HEK293T (cell line): ENCODE data around the gene MAP3K8.

Experiments used
- CTCF ChIA-PET: fragments of 350-600 bp; formaldehyde crosslinking; extraction: SDS; loops from one replicate; lab custom pipeline; 2021; ENCODE audit warnings: antibody characterized with exemption, inconsistent platforms; lab: Yijun Ruan, JAX
- POLR2A ChIA-PET: fragments of 350-600 bp; formaldehyde crosslinking; extraction: SDS; loops from one replicate; lab custom pipeline; 2020; ENCODE audit warnings: antibody characterized with exemption, inconsistent platforms; lab: Yijun Ruan, JAX
- DNase-seq: peaks from one replicate; pipeline ENCODE4 v3.0.0; 2012; ENCODE audit warnings: mixed read lengths; ENCODE audit errors: extremely low spot score
- ARNT ChIP-seq: fragments of 450-650 bp; IDR thresholded peaks from 2 replicates; pipeline ENCODE4 v1.6.1; 2017; ENCODE audit warnings: mild to moderate bottlenecking
- BHLHE40 ChIP-seq: fragments of 450-650 bp; IDR thresholded peaks from 2 replicates; pipeline ENCODE4 v1.6.1; 2016; ENCODE audit warnings: mild to moderate bottlenecking, moderate library complexity, borderline replicate concordance
- CTBP1 ChIP-seq: fragments of 450-650 bp; IDR thresholded peaks from 2 replicates; pipeline ENCODE4 v1.6.1; 2016; ENCODE audit warnings: borderline replicate concordance
- ELF4 ChIP-seq: fragments of 450-650 bp; IDR thresholded peaks from 2 replicates; pipeline ENCODE4 v1.6.1; 2017; ENCODE audit warnings: antibody characterized with exemption
- FOXA1 ChIP-seq: fragments of 450-650 bp; IDR thresholded peaks from 2 replicates; pipeline ENCODE4 v1.6.1; 2016; ENCODE audit warnings: mild to moderate bottlenecking
- FOXK2 ChIP-seq: fragments of 450-650 bp; IDR thresholded peaks from 2 replicates; pipeline ENCODE4 v1.6.1; 2016; ENCODE audit warnings: mild to moderate bottlenecking
- FOXM1 ChIP-seq: fragments of 450-650 bp; IDR thresholded peaks from 2 replicates; pipeline ENCODE4 v1.6.1; 2017; ENCODE audit warnings: mild to moderate bottlenecking, borderline replicate concordance
- HDGF ChIP-seq: fragments of 450-650 bp; IDR thresholded peaks from 2 replicates; pipeline ENCODE4 v1.6.1; 2017; ENCODE audit warnings: antibody characterized with exemption, borderline replicate concordance
- L3MBTL2 ChIP-seq: fragments of 450-650 bp; conservative IDR thresholded peaks from 2 replicates; pipeline ENCODE4 v1.6.1; 2016; ENCODE audit warnings: mild to moderate bottlenecking
- LEF1 ChIP-seq: fragments of 450-650 bp; IDR thresholded peaks from 2 replicates; pipeline ENCODE4 v1.6.1; 2017; ENCODE audit warnings: mild to moderate bottlenecking, borderline replicate concordance
- NFRKB ChIP-seq: fragments of 450-650 bp; IDR thresholded peaks from 2 replicates; pipeline ENCODE4 v1.6.1; 2016; ENCODE audit warnings: mild to moderate bottlenecking, moderate library complexity
- SP1 ChIP-seq: fragments of 450-650 bp; IDR thresholded peaks from 2 replicates; pipeline ENCODE4 v1.6.1; 2017
- SUZ12 ChIP-seq: fragments of 450-650 bp; IDR thresholded peaks from 2 replicates; pipeline ENCODE4 v1.6.1; 2016; ENCODE audit warnings: mild to moderate bottlenecking
- TARDBP ChIP-seq: fragments of 450-650 bp; IDR thresholded peaks from 2 replicates; pipeline ENCODE4 v1.6.1; 2016
- ZNF384 ChIP-seq: fragments of 450-650 bp; IDR thresholded peaks from 2 replicates; pipeline ENCODE4 v1.6.1; 2016
- TF ChIP-seq, protein P1 (sequence below): fragments of 450-650 bp; IDR thresholded peaks from 2 replicates; pipeline ENCODE4 v1.6.1; 2016

The MAP3K8 gene

DNA sequence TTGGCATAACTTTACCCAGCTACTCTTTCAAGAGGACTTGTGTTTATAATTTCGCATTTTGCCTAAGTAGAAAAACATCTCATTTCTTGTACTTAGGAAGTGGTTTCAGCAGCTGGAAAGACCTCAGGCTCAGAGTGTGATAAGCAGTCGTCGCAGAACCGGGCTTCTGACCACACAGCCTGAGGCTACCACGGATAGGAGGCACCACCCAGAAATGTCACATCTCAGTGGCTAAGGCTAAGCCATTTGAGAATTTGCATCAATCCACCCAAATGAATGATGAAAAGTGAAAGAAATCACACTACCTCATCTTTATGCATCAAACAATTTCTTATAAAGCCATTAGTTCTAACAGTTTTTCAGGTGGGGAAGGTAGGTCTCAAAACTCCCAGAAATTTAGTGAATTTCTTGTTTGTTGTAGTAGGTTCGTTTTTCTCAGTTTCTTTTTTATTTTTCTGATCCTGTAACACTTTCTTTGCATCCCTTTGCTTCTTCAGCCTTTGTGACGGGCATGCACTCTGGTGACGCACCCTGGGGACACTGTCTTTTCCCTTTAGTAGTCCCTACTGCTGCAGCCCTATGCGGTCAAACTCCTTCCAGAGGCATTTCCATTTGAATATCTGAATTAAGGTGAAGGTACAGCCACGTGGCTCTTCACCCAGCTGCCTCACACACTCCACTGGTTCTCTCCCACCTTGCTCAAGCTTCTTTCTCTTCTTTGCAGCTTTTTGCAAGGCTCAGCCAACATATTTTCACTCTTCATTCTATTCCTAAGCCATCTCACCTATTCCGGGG lies 68.5 kb downstream of the MAP3K8 start:
- DNase-seq, result no peak
- ChIA-PET CTCF (no interaction called here), POLR2A (no interaction called here)
- TF ChIP-seq L3MBTL2 (no peak), ARNT (no peak), LEF1 (no peak), SUZ12 (no peak), CTBP1 (no peak), ELF4 (no peak), HDGF (no peak), FOXA1 (no peak), SP1 (no peak), FOXK2 (no peak), FOXM1 (no peak), TARDBP (no peak), ZNF384 (no peak), NFRKB (no peak)

DNA sequence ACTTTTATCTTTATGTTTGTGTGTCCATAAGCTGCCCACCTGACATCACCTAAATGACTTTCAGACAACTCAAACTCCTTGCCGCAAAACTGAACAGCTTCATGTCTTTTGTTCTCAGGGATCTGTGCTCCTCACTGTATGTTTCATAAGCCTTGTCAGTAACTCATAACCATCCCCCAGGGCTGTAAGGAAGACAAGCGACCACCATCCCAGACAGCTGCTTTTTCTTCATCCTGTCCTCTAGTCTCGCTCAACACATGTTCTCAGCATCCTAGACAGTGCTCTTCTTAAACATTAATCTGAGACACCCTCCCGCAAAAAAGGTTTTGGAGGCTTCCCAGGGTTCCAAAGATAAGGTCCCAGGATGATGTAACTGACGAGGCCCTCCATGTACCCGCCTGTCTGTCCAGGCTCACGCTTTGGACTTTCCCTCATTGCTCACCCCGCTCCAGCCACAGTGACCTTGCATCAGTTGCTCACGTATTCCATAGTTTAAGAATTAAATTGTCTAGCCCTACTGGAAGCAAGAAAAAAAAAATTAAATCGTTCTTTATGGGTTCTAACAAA lies 69.8 kb downstream of the MAP3K8 start:
- POLR2A ChIA-PET, result interaction anchor here (0.7 kb wide), 1 partner anchor 81 kb away, joined by 3 read pairs; no protein-coding TSS in a partner anchor
- CTCF ChIA-PET, result no interaction called here
- TF ChIP-seq ARNT (no peak), FOXK2 (no peak), ZNF384 (no peak), L3MBTL2 (no peak), FOXM1 (no peak), BHLHE40 (no peak)
- TF ChIP-seq, protein P1, sequence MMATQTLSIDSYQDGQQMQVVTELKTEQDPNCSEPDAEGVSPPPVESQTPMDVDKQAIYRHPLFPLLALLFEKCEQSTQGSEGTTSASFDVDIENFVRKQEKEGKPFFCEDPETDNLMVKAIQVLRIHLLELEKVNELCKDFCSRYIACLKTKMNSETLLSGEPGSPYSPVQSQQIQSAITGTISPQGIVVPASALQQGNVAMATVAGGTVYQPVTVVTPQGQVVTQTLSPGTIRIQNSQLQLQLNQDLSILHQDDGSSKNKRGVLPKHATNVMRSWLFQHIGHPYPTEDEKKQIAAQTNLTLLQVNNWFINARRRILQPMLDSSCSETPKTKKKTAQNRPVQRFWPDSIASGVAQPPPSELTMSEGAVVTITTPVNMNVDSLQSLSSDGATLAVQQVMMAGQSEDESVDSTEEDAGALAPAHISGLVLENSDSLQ, result no peak
- no peak for DNase-seq

DNA sequence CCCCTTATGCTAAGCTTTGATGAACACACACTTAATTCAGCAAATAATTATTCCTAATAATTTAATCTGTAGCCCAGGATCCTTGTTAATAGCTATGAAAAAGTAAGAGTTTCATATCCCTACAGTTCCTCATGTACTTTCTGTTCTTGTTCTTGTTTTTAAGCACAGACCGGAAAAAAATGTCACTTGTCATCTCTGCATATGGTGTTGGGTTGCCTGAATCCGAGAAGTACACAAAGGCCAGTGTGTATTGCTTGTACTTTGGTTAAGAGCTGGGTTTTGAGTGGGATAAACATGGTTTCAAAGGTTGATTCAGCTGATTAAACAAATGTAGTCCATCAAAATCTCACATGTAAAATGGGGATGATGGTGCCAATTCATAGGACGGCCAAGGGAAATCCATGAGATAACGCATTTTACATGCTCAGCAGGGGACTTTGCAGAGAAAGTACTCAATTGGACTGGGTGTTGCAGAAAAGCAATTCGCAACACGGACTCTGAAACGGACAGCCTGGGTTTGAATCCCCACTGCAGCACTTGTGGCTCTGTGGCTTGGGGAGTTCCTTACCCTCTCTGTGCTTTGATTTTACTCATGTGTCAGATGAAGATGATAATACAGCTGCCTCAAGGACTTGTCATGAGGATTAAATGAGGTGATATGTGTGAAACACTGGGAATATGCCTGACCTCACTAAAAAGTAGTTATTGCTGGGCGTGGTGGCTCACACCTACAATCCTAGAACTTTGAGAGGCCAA lies 71.7 kb downstream of the MAP3K8 start:
- ChIA-PET POLR2A (interaction anchor here (1.1 kb wide), 1 partner anchor 73 kb away, joined by 3 read pairs; no protein-coding TSS in a partner anchor), CTCF (no interaction called here)
- DNase-seq, result no peak
- no peak for TF ChIP-seq HDGF
- TF ChIP-seq FOXM1, result no peak
- TF ChIP-seq, protein P1, result no peak

DNA sequence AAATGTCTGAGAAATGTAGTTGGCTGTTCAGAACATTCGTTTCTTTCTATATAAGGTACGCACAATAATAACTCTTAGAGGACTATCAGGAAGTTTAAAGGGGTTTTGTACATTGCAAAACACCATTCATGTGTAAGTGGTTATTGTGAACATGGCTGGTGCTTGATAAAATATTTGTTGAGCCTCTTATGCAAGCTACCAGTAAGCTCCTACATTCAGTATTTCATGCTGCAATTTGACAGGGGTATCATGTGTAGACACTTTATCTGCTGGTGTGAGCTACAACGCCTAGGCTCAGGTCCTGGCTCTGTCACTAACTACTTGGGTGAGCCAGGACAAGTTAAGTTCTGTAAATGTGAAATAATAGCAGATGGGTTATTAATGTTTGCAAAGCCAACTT lies 75.5 kb downstream of the MAP3K8 start:
- DNase-seq, result no peak
- POLR2A ChIA-PET, result interaction anchor here (1.0 kb wide), 1 partner anchor 75 kb away, joined by 3 read pairs; no protein-coding TSS in a partner anchor
- TF ChIP-seq SP1 (no peak), ZNF384 (no peak), SUZ12 (no peak), LEF1 (no peak), TARDBP (no peak), BHLHE40 (no peak), FOXM1 (no peak), ARNT (no peak), HDGF (no peak), L3MBTL2 (no peak), CTBP1 (no peak), ELF4 (no peak), NFRKB (no peak), FOXK2 (no peak), FOXA1 (no peak)
- TF ChIP-seq, protein P1, result no peak
- CTCF ChIA-PET, result no interaction called here

DNA sequence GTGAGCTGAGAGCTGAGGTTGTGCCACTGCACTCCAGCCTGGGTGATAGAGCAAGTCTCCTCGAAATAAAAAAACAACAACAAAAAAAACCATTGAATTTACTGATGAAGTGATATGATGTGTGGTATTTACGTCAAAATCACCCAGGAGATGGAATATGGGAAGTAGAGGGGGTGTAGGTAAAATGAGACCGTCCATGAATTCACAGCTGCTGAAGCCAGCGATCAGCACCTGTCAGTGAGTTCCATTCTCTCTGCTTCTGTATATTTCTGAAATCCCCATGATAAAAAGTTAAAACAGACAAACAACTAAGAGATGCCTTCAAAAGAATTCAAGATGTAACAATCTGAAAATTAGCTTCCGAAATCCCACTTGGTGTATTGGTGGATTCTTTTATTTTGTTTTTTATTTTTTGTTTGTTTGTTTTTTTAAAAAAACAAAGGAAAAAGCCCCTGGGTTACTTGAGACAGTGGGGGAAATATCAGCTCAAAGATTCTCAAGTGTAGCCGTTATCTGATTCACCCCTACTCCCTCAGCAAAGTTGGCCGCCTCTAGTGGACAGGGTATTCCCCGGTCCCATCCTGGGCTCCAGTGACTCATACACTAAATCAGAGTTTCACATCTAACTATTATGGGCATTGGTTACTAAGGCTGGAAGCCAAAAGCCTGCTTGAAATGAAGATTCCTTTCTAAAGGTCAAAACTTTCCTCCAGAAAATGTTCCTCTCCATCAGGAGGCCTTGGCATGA lies 76.4 kb downstream of the MAP3K8 start:
- DNase-seq, result no peak
- CTCF ChIA-PET, result no interaction called here
- TF ChIP-seq L3MBTL2 (no peak), FOXM1 (no peak), HDGF (no peak), SUZ12 (no peak), BHLHE40 (no peak), SP1 (no peak), CTBP1 (no peak), ARNT (no peak), NFRKB (no peak), TARDBP (no peak), ELF4 (no peak), FOXA1 (no peak), FOXK2 (no peak), LEF1 (no peak)
- POLR2A ChIA-PET, result interaction anchor here (1.0 kb wide), 1 partner anchor 75 kb away, joined by 3 read pairs; no protein-coding TSS in a partner anchor
